ENCODE data around the gene ADD1. TPM values are rescaled to one million over a fixed set of nuclear protein-coding genes. Genes with fewer than 3 reads are reported as not detected.
A peak's percentile ranks its signal among the peaks of the same experiment; 100 is the strongest.

Gene ADD1
- total RNA-seq, 4 donors from 2014 or later: 270 to 449 (median 327) TPM

GRCh38 chr4:2833671-2834000 lies 10.0 kb upstream of the ADD1 start:
- Histone ChIP-seq H3K9me3 (no peaks in the 10 kb centered on the region), H3K4me3 (no peak overlapping the region), H3K36me3 (peaks cover 0 to 79% (median 0%) of the 10 kb centered on the region in 3 donors), H3K27me3 (no peaks in the 10 kb centered on the region), H3K27ac (no peak overlapping the region), H3K4me1 (peaks cover 0 to 41% (median 32%) of the 10 kb centered on the region in 4 donors)
- 77 to 83% methylated on average over 1 to 7 of the region's 7 CpGs for WGBS, 2 donors
- DNase-seq (ENCODE audit: low spot score in 2 of 2): peak in 1 of 2 donors; percentile 6
- TF ChIP-seq CTCF (IDR thresholded peaks at IDR 0.05): no peak
- no peak for TF ChIP-seq POLR2A (IDR thresholded peaks at IDR 0.05)
- TF ChIP-seq EP300 (IDR thresholded peaks at IDR 0.05): no peak

- peak in 1 of 2 donors; percentile 8 for DNase-seq (ENCODE audit: low spot score in 2 of 2)
- Histone ChIP-seq H3K36me3 (peaks cover 0 to 72% (median 0%) of the 10 kb centered on the region in 3 donors), H3K27me3 (no peaks in the 10 kb centered on the region), H3K4me3 (no peak overlapping the region), H3K4me1 (peaks cover 0 to 45% (median 34%) of the 10 kb centered on the region in 4 donors), H3K27ac (no peak overlapping the region), H3K9me3 (no peaks in the 10 kb centered on the region)
- no peak for TF ChIP-seq POLR2A (IDR thresholded peaks at IDR 0.05)
- no peak for TF ChIP-seq CTCF (IDR thresholded peaks at IDR 0.05)
- TF ChIP-seq EP300 (IDR thresholded peaks at IDR 0.05): no peak
- 82 to 88% methylated on average over 10 to 12 of the region's 13 CpGs for WGBS, 2 donors
These were observed 9.4 kb upstream of the ADD1 start for GRCh38 chr4:2834001-2834921.

- no peak for TF ChIP-seq POLR2A (IDR thresholded peaks at IDR 0.05)
- TF ChIP-seq CTCF (IDR thresholded peaks at IDR 0.05): no peak
- no peak for TF ChIP-seq EP300 (IDR thresholded peaks at IDR 0.05)
- Histone ChIP-seq H3K9me3 (no peaks in the 10 kb centered on the region), H3K36me3 (peaks cover 0 to 55% (median 0%) of the 10 kb centered on the region in 3 donors), H3K4me1 (peaks cover 0 to 45% (median 34%) of the 10 kb centered on the region in 4 donors), H3K27me3 (no peaks in the 10 kb centered on the region), H3K27ac (peak overlapping the region in 1 of 4 donors; percentile 93), H3K4me3 (no peak overlapping the region)
- DNase-seq (ENCODE audit: low spot score in 2 of 2): peak in 1 of 2 donors; percentile 11
- 81 to 91% methylated on average over 7 to 8 of the region's 8 CpGs for WGBS, 2 donors
These were observed 7.7 kb upstream of the ADD1 start for GRCh38 chr4:2835978-2836377.

- H3K4me3 ChIP-seq: no peak overlapping the region
- H3K4me1 ChIP-seq: peaks cover 0 to 45% (median 34%) of the 10 kb centered on the region in 4 donors
- DNase-seq (ENCODE audit: low spot score in 2 of 2): no peak
- peak overlapping the region in 3 of 4 donors; percentile 50 to 93 (median 77) for H3K27ac ChIP-seq
- peaks cover 0 to 51% (median 0%) of the 10 kb centered on the region in 3 donors for H3K36me3 ChIP-seq
- WGBS, 2 donors: 73 to 100% methylated on average over 1 to 4 of the region's 5 CpGs
- TF ChIP-seq EP300 (IDR thresholded peaks at IDR 0.05) (no peak), CTCF (IDR thresholded peaks at IDR 0.05) (no peak), POLR2A (IDR thresholded peaks at IDR 0.05) (no peak)
- no peaks in the 10 kb centered on the region for H3K9me3 ChIP-seq
- H3K27me3 ChIP-seq: no peaks in the 10 kb centered on the region
These were observed 7.2 kb upstream of the ADD1 start for GRCh38 chr4:2836391-2836859.

Data from tibial nerve (tissue), 4 donors.